HG03520 (cell line): ENCODE measurements around the gene ASB8.

Experiments used
- ATAC-seq: cut with Tn5 transposase; IDR thresholded peaks from one replicate; pipeline ENCODE4 v1.9.1; 2021; ENCODE audit warnings: mild to moderate bottlenecking, moderate library complexity; ENCODE audit not compliant: unreplicated experiment

The ASB8 gene, protein sequence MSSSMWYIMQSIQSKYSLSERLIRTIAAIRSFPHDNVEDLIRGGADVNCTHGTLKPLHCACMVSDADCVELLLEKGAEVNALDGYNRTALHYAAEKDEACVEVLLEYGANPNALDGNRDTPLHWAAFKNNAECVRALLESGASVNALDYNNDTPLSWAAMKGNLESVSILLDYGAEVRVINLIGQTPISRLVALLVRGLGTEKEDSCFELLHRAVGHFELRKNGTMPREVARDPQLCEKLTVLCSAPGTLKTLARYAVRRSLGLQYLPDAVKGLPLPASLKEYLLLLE

GRCh38 chr12:48157018-48157888 is at the start of gene ASB8:
ASB8 (minus strand) TSS chr12:48157515; CDS start chr12:48153496, 4,019 bp downstream.
- ATAC-seq, result peak; percentile 89

DNA sequence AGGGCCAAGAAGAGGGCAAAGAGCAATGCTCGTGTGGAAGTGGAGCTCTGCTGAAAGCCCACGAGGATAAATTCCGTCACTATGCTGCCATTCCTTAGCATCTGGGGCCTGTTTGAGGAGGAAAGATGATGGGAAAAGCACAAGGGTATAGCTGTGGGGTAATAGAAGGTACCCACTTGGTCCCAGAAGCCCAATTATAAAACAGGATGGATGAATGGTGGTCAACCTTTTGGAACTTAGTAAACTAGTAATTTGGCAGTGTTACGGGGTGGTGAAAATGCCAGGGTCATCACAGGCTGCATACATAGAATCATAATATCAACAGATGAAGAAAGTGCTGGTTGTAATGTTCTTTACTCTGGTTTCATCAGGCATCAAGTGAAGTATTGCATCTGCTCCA is 45.9 kb upstream of the ASB8 start, which contains the start of gene OR10AD1:
Gene OR10AD1, minus strand, starts transcription at position 101 of the 400 bp plus-strand sequence. Its CDS starts 0 bp downstream, at position 101.
- ATAC-seq, result no peak

GRCh38 chr12:48202766-48203165 is 45.5 kb upstream of the ASB8 start:
- no peak for ATAC-seq

GRCh38 chr12:48201516-48201915 is 44.2 kb upstream of the ASB8 start:
- ATAC-seq, result no peak

GRCh38 chr12:48201091-48201490 is 43.8 kb upstream of the ASB8 start:
- no peak for ATAC-seq

DNA sequence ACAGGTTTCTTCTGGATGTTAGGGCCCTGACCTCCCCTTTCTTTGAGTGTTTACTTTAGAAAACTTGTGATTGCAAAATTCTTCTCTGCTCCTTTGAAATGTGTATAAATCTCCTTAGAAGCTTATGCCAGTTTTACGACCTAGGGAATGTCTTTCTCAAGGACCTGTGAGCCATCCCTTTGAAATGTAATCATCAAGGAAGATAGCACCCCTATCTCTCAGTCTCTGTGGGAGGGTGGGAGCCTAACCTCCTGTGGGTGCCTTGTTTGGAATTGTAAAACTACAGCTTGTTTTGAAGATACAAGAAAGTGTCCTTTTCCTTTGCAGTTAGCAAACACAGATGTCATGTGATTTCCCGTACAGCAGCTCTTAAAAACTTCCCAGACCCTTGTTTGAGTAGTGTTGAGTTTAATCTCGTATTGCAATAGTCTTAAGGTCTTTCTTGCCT is 42.5 kb upstream of the ASB8 start:
- no peak for ATAC-seq

DNA sequence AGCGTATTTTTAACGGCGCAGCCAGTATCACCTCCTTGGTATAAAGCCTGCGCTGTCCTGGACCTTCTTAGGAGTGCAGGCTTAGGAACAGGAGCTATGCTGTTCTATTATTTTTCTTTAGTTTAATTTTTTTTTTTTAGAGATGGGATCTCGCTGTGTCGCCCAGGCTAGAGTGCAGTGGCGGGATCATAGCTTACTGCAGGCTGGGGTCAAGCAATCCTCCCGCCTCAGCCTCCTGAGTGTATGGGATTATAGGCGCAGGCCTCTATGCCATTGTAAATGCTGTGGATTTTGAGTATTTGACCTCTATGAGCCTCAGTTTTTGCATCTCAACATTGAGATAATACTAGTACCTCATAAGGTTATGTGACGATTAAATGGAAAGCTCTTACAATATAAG is 41.7 kb upstream of the ASB8 start:
- ATAC-seq, result no peak

- peak; percentile 10 for ATAC-seq
Observed at GRCh38 chr12:48198672-48198971, 41.3 kb upstream of the ASB8 start.

GRCh38 chr12:48197971-48198671 is 40.8 kb upstream of the ASB8 start:
- ATAC-seq, result peak; percentile 99

DNA sequence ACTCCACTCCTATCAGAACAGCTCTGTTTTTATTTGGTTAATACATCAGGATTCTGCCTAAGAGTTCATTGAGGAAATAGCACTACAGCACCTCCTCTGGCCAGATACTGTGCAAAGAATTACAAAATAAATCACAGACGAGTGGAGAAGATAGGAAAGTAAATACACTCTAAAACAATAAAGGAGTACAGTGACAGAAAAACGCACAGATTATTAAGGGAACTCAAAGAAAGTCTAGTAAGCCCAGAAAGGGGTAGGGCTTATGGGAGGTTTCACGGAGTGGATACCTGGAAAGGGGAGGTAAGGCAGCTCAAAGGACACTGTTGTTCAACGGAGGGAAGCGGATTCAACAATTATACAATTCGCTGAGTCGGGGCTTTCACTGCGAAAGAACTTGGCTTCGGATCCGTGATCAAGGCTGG is 40.2 kb upstream of the ASB8 start:
- peak; percentile 16 for ATAC-seq

DNA sequence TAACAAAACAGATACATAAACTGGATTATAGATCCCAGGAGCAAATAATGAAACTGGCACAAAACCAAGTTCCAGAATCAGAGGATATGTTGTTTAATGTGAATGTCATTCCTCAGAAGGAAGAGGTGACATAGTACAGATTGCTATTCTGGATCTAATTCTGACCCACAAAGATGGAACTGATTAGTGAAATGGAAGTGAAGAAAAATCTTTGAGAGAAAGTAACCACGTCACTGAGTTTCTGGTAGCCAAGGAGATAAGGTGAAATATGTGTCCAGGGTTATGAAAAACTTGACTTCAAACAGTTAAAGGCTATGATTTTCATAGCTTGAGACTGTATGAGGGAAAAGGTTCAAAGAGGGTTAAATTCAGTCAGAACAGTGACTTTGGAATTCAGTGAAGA is 37.5 kb upstream of the ASB8 start:
- ATAC-seq, result no peak

DNA sequence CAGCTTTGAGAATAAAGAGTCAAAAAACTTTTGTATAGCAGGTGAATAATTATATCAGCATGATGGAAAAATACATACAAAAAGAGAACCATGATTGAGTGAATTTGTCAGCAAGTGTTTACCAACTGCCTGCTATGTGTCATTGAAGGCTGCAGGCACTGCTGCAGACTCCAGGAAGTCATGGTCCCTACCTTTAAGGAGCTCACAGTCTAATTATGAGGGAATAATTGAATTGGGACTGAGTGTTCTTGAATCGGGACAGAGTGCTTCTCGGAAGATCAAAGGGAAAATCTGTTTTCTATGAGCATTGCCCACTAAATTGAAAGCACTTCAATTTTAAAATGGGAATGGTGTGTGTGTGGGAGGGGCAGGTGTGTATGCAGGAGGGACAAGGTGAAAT is 36.3 kb upstream of the ASB8 start:
- ATAC-seq, result no peak

DNA sequence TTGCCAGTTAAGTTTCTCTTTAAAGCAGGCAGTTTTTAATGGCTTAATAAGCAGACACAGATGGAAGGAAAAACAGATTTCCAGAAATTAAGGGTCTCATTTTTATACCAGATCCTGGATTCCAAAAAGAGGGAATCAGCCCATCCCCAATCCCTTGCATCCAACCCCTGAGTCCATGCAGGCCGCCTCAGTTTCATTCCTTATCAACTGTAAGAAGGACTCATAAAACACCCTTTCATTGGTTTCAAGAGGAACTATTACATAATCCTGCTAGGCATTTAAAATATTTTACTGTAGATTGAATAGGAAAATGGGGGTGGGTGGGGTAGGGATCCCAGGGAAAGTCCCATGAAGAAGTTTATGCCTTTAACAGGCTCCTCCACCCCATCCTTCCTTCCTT is 35.5 kb upstream of the ASB8 start:
- ATAC-seq, result no peak

DNA sequence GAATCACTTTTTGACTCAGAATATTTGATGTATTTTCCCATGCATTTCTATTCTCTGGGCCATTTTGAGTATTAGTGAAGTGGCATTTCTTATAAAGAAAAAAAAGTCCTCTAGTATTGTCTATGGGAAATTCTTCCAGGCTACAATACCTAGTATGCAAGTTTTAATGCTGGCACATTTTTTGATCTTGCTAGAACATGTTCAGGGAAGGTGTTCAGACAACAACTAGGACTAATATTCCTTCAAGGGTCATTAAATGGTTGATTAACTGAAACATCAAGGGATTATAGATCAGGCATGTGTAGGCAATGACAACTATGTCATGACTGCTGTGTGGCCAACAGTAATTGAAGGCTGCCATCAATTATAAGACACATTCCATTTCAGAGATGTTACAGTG is 33.8 kb upstream of the ASB8 start:
- ATAC-seq, result no peak

GRCh38 chr12:48189331-48190125 is 32.2 kb upstream of the ASB8 start:
- no peak for ATAC-seq

DNA sequence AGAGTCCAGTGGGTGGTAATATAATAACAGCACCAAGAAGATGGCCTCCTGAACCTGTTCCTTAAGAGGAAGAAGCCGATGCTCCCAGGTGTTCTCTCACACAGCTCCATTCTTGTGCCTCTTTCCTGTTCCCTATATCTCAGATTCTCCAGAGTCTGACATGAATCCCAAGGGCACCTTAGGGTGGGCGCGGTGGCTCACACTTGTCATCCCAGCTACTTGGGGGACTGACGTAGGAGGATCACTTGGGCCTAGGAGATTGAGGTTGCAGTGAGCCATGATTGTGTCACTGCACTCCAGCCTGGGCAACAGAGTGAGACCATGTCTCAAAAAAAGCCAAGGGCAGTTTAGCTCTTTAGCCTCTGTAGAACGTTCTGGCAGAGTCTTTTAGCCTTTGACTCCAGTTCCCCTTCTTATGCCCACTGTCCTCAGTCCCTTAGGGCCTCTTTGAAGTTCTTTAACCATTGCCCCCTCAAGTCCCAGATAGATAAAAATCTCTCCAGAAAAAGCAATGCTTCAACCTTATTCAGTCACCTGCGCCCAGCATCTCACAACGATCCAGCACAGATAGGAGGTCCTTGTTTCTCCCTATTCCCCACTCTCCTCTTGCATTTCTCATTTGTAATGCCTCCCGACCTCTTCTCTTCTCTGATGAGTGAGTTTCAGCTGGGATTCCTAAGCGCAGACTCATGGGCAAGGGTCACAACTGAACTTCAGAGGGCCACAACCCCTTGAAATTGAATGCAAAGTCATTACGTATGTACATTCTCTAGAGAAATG is 30.8 kb upstream of the ASB8 start:
- ATAC-seq, result no peak

GRCh38 chr12:48185181-48185919 is 28.0 kb upstream of the ASB8 start:
- ATAC-seq, result no peak

- no peak for ATAC-seq
Observed at GRCh38 chr12:48184549-48184922, 27.2 kb upstream of the ASB8 start.

- ATAC-seq, result peak; percentile 7
Observed at GRCh38 chr12:48183876-48184548, 26.7 kb upstream of the ASB8 start.
